CD4-positive, alpha-beta T cell treated with Interleukin-1 beta for 1 hour (primary cell): ENCODE results near the gene SRPX.

Source experiments
- DNase-seq, 2 donors: peaks; one replicate each; pipeline ENCODE4 v3.0.0-alpha.2; 2020 to 2022

SRPX gene

GRCh38 chrX:38138157-38138891 lies 82.3 kb downstream of the SRPX start:
- no peak for DNase-seq

- DNase-seq, result no peak
Observed at GRCh38 chrX:38129366-38129765, 91.3 kb downstream of the SRPX start.

- no peak for DNase-seq
Observed at GRCh38 chrX:38127961-38128360, 92.7 kb downstream of the SRPX start.

- no peak for DNase-seq
Observed at GRCh38 chrX:38126179-38126578, 94.5 kb downstream of the SRPX start.

- no peak for DNase-seq
Observed at GRCh38 chrX:38124000-38124399, 96.7 kb downstream of the SRPX start.

- DNase-seq, result no peak
Observed at GRCh38 chrX:38117485-38117884, 103.2 kb downstream of the SRPX start.

GRCh38 chrX:38116706-38117105 lies 104.0 kb downstream of the SRPX start:
- no peak for DNase-seq

GRCh38 chrX:38112566-38112965 lies 108.1 kb downstream of the SRPX start:
- DNase-seq, result no peak

GRCh38 chrX:38111196-38111595 lies 109.5 kb downstream of the SRPX start:
- no peak for DNase-seq

GRCh38 chrX:38110231-38110630 lies 110.4 kb downstream of the SRPX start:
- DNase-seq, result no peak

GRCh38 chrX:38109042-38109898 lies 111.4 kb downstream of the SRPX start:
- DNase-seq, result no peak

GRCh38 chrX:38108364-38108763 lies 112.3 kb downstream of the SRPX start:
- DNase-seq, result no peak

- DNase-seq, result no peak
Observed at GRCh38 chrX:38106991-38107655, 113.5 kb downstream of the SRPX start.

- no peak for DNase-seq
Observed at GRCh38 chrX:38105216-38105725, 115.4 kb downstream of the SRPX start.

- no peak for DNase-seq
Observed at GRCh38 chrX:38103857-38104812, 116.5 kb downstream of the SRPX start.

- DNase-seq, result no peak
Observed at GRCh38 chrX:38102875-38103274, 117.8 kb downstream of the SRPX start.

GRCh38 chrX:38102240-38102639 lies 118.4 kb downstream of the SRPX start:
- DNase-seq, result no peak

- no peak for DNase-seq
Observed at GRCh38 chrX:38099688-38100087, 121.0 kb downstream of the SRPX start.
